ENCODE data around the gene CA11.

Gene CA11

GRCh38 chr19:48613024-48613851, 32.7 kb downstream of the CA11 start:
- H3K4me3 Mint-ChIP-seq: no peak overlapping the region
- peak overlapping the region; percentile 5 for H3K27ac Mint-ChIP-seq
- no peaks in the 10 kb centered on the region for H3K27me3 Mint-ChIP-seq
- H3K36me3 Mint-ChIP-seq: peaks cover 10% of the 10 kb centered on the region
- no peak for DNase-seq (ENCODE audit: low spot score in 2 of 2)
- no peak for ATAC-seq (ENCODE audit: low read depth)
- no peaks in the 10 kb centered on the region for H3K9me3 Mint-ChIP-seq
- peaks cover 21% of the 10 kb centered on the region for H3K4me1 Mint-ChIP-seq

DNA sequence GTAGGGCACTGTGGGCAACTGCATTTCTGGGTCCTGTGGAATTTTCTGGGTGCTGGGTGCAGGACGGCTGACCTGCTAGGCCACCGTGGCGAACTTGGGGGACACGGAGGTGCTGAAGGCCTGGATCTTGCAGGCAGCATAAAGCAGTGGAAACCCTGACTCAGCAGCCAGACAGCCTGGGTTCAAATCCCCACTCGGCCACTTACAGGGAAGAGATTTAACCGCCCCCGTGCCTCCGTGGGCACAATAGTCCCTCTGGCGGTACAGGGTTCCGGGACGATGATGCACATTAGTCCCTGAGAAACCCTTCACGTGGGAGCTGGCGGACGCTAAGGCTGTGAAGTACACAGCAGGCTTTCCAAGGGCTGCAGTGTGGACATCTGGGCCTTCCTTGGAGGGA, 34.1 kb downstream of the CA11 start:
- Mint-ChIP-seq H3K27me3 (no peaks in the 10 kb centered on the region), H3K4me3 (no peak overlapping the region), H3K27ac (no peak overlapping the region), H3K9me3 (no peaks in the 10 kb centered on the region), H3K36me3 (peaks cover 10% of the 10 kb centered on the region), H3K4me1 (peaks cover 16% of the 10 kb centered on the region)
- DNase-seq (ENCODE audit: low spot score in 2 of 2): no peak
- no peak for ATAC-seq (ENCODE audit: low read depth)

- no peak for DNase-seq (ENCODE audit: low spot score in 2 of 2)
- Mint-ChIP-seq H3K4me3 (no peak overlapping the region), H3K4me1 (peaks cover 7% of the 10 kb centered on the region), H3K27ac (no peak overlapping the region), H3K9me3 (no peaks in the 10 kb centered on the region), H3K36me3 (no peaks in the 10 kb centered on the region), H3K27me3 (no peaks in the 10 kb centered on the region)
- ATAC-seq (ENCODE audit: low read depth): no peak
Measured at GRCh38 chr19:48609571-48610108, 36.3 kb downstream of the CA11 start.

GRCh38 chr19:48608798-48609263, 37.2 kb downstream of the CA11 start:
- DNase-seq (ENCODE audit: low spot score in 2 of 2): peak; percentile 63 to 70

GRCh38 chr19:48607359-48607755, 38.6 kb downstream of the CA11 start:
- H3K27ac Mint-ChIP-seq: no peak overlapping the region
- H3K4me3 Mint-ChIP-seq: no peak overlapping the region
- no peaks in the 10 kb centered on the region for H3K27me3 Mint-ChIP-seq
- DNase-seq (ENCODE audit: low spot score in 2 of 2) (no peak), ATAC-seq (ENCODE audit: low read depth) (no peak)
- H3K36me3 Mint-ChIP-seq: no peaks in the 10 kb centered on the region
- no peaks in the 10 kb centered on the region for H3K9me3 Mint-ChIP-seq
- peaks cover 5% of the 10 kb centered on the region for H3K4me1 Mint-ChIP-seq

More at GRCh38 chr19:48608798-48609263, 37.2 kb downstream of the CA11 start:
- H3K9me3 Mint-ChIP-seq: no peaks in the 10 kb centered on the region
- peak overlapping the region; percentile 63 for H3K4me3 Mint-ChIP-seq
- H3K27ac Mint-ChIP-seq: peak overlapping the region; percentile 54
- H3K36me3 Mint-ChIP-seq: no peaks in the 10 kb centered on the region
- no peaks in the 10 kb centered on the region for H3K27me3 Mint-ChIP-seq
- ATAC-seq (ENCODE audit: low read depth): peak; percentile 97
- peaks cover 7% of the 10 kb centered on the region for H3K4me1 Mint-ChIP-seq

- no peaks in the 10 kb centered on the region for H3K36me3 Mint-ChIP-seq
- H3K9me3 Mint-ChIP-seq: no peaks in the 10 kb centered on the region
- H3K27me3 Mint-ChIP-seq: no peaks in the 10 kb centered on the region
- peaks cover 5% of the 10 kb centered on the region for H3K4me1 Mint-ChIP-seq
- DNase-seq (ENCODE audit: low spot score in 2 of 2): no peak
- no peak within 1 kb of the TSS for H3K27ac Mint-ChIP-seq
- no peak for ATAC-seq (ENCODE audit: low read depth)
- no peak within 1 kb of the TSS for H3K4me3 Mint-ChIP-seq
Measured at GRCh38 chr19:48606463-48607358, 39.3 kb downstream of the CA11 start, which contains the start of gene SPACA4. Gene SPACA4, plus strand, starts transcription at chr19:48606742. Its CDS starts 237 bp downstream, at chr19:48606979.

DNA sequence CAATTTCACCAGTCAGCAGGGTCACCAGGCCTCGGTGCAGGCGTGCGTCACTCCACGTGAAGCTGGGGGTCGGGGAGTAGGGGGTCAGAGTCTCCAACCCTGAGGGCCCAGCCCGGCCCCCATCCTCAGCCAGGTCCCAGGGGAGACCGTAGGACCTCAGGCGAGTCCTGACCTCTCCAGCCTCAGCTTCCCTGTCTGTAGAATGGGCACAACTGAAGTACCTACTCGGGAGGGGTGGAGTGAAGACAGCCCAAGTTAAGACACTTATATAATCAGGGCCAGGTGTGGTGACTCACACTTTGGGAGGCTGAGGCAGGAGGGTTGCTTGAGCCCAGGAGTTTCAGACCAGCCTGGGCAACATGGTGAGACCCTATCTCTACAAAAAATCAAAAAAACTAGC, 42.1 kb downstream of the CA11 start:
- Mint-ChIP-seq H3K27ac (no peak overlapping the region), H3K4me3 (no peak overlapping the region), H3K4me1 (peaks cover 3% of the 10 kb centered on the region), H3K36me3 (no peaks in the 10 kb centered on the region), H3K9me3 (no peaks in the 10 kb centered on the region), H3K27me3 (peaks cover 2% of the 10 kb centered on the region)
- no peak for ATAC-seq (ENCODE audit: low read depth)
- DNase-seq (ENCODE audit: low spot score in 2 of 2): no peak

DNA sequence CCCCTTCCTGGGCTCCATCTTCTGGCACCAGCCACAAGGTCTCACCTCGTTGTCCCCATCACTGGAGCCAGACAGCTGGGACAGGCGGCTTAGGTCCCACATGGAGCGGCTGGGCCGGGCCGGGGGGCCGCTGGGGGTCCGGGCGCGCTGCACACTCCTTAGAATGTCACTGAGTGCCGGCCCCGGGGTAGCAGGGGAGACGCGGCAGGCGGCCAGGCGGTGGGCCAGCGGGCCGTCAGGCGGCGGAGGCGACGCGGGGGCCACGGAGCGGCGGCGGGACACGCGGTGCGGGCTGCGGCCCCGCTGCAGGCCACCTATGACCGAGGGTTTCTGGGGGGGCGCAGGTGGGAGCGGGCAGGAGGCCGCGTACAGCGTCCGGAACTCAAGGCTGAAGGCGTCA, 42.5 kb downstream of the CA11 start:
- Mint-ChIP-seq H3K4me3 (no peak overlapping the region), H3K27me3 (peaks cover 5% of the 10 kb centered on the region), H3K9me3 (no peaks in the 10 kb centered on the region), H3K4me1 (peaks cover 3% of the 10 kb centered on the region), H3K36me3 (peaks cover 2% of the 10 kb centered on the region), H3K27ac (no peak overlapping the region)
- ATAC-seq (ENCODE audit: low read depth): no peak
- DNase-seq (ENCODE audit: low spot score in 2 of 2): no peak

- Mint-ChIP-seq H3K4me3 (no peak overlapping the region), H3K9me3 (no peaks in the 10 kb centered on the region), H3K4me1 (peaks cover 3% of the 10 kb centered on the region), H3K36me3 (peaks cover 2% of the 10 kb centered on the region), H3K27ac (no peak overlapping the region), H3K27me3 (peaks cover 5% of the 10 kb centered on the region)
- ATAC-seq (ENCODE audit: low read depth) (no peak), DNase-seq (ENCODE audit: low spot score in 2 of 2) (no peak)
Measured at GRCh38 chr19:48603001-48603400, 43.0 kb downstream of the CA11 start.

DNA sequence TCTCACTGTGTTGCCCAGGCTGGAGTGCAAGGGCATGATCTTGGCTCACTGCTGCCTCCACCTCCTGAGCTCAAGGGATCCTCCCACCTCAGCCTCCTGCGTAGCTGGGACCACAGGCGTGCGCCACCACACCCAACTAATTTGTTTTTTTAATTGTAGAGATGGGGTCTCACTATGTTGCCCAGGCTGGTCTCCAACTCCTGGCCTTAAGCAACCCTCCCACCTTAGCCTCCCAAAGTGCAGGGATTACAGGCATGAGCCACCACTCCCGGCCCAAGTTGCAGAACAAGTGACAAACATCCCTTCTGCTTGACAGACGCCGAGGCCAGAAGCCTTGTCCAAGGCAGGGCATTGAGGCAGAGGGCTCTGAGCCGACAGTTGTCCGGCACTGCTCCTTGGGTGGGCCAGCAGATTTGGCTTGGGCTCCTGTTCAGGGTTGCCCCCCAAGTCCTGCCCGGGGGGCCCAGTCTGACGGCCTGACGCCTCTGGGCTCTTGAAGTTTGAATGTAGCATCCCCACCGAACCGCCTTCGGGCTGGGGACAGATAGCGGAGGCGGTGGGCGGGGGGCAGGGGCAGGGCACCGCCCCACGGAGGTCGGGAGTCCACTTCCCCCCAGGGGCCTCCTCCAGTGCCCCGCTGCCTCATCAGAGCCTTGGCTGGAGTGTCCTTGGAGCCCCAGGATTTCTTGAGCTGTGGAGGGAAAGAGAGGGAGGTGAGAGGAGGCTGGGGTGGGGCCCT, 45.1 kb downstream of the CA11 start:
- peaks cover 2% of the 10 kb centered on the region for H3K36me3 Mint-ChIP-seq
- H3K4me3 Mint-ChIP-seq: no peak overlapping the region
- DNase-seq (ENCODE audit: low spot score in 2 of 2) (no peak), ATAC-seq (ENCODE audit: low read depth) (no peak)
- H3K27me3 Mint-ChIP-seq: peaks cover 5% of the 10 kb centered on the region
- no peak overlapping the region for H3K27ac Mint-ChIP-seq
- no peaks in the 10 kb centered on the region for H3K9me3 Mint-ChIP-seq
- peaks cover 6% of the 10 kb centered on the region for H3K4me1 Mint-ChIP-seq

GRCh38 chr19:48598996-48599700, 46.8 kb downstream of the CA11 start:
- Mint-ChIP-seq H3K9me3 (no peaks in the 10 kb centered on the region), H3K27me3 (peaks cover 5% of the 10 kb centered on the region), H3K36me3 (peaks cover 2% of the 10 kb centered on the region), H3K27ac (peak overlapping the region; percentile 42), H3K4me3 (no peak overlapping the region), H3K4me1 (peaks cover 8% of the 10 kb centered on the region)
- DNase-seq (ENCODE audit: low spot score in 2 of 2): no peak
- ATAC-seq (ENCODE audit: low read depth): no peak

GRCh38 chr19:48596679-48597465, 49.1 kb downstream of the CA11 start:
- Mint-ChIP-seq H3K27ac (peak overlapping the region; percentile 76), H3K4me3 (peak overlapping the region; percentile 68), H3K36me3 (peaks cover 2% of the 10 kb centered on the region), H3K4me1 (peaks cover 11% of the 10 kb centered on the region), H3K27me3 (peaks cover 5% of the 10 kb centered on the region), H3K9me3 (no peaks in the 10 kb centered on the region)
- ATAC-seq (ENCODE audit: low read depth) (peak; percentile 95), DNase-seq (ENCODE audit: low spot score in 2 of 2) (peak in 1 of 2 donors; percentile 44)

Data from memory B cell (primary cell).